Skin of body (tissue), 2 donors: Measurements from ENCODE around the gene BAIAP2L2. TPM values are rescaled to one million over a fixed set of nuclear protein-coding genes. Genes with fewer than 3 reads are reported as not detected.
"Not testable (repeated sequence)": the region's sequence is repeated elsewhere in the genome, so short reads cannot be mapped to it uniquely, and the experiment has no call there.

ENCODE experiments used
- DNase-seq: peaks from one replicate; lab custom pipeline; 2025; lab: John Stamatoyannopoulos, UW
- total RNA-seq: library from RNA; depleted of rRNA; stranded (reverse); fragments of >200 nt; gene quantifications from one replicate; pipeline ENCODE4 v1.2.3, GENCODE V29; 2014

Gene BAIAP2L2, protein sequence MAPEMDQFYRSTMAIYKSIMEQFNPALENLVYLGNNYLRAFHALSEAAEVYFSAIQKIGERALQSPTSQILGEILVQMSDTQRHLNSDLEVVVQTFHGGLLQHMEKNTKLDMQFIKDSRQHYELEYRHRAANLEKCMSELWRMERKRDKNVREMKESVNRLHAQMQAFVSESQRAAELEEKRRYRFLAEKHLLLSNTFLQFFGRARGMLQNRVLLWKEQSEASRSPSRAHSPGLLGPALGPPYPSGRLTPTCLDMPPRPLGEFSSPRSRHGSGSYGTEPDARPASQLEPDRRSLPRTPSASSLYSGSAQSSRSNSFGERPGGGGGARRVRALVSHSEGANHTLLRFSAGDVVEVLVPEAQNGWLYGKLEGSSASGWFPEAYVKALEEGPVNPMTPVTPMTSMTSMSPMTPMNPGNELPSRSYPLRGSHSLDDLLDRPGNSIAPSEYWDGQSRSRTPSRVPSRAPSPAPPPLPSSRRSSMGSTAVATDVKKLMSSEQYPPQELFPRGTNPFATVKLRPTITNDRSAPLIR
- total RNA-seq: 0.59 TPM

DNA sequence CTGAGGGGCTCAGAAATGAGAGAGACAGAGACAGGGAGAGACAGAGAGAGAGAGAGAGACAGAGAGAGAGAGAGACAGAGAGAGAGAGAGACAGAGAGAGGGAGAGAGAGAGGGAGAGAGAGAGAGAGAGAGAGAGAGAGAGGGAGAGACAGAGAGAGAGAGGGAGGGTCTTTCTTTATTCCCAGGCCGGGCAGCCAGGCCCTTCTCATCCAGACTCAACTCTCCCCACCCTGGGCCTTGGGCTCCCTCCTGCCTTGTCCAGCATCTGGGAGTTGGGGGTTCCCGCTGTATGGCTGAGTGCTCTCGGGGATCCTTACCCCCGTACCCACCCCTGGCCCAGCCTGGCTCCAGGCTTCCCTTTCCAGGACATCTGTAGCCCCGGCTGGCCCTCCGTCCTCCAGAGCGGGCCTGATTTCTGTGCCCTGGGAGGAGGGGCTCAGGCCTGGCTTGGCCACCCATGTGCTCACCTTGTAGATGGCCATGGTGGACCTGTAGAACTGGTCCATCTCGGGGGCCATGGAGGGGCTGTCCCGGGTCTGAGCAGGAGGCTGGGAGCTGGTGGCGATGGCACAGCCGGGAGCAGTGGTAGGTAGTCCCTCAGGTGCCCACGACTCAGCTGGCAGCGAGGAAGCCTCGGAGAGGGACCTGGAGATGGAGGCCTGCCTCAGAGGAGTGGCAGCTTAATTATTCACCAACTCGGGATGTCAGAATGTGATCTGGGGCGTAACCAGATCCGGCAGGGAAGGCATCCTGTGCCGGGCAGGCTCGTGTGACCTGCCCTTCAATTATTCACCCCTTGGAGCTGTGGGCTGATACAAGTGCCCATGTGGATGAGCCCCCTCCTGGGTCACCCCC is at the start of gene BAIAP2L2:
Gene BAIAP2L2 (minus strand): TSS at position 677 of the 855 bp plus-strand sequence. CDS start 159 bp downstream, at position 518.
- DNase-seq: no peak

DNA sequence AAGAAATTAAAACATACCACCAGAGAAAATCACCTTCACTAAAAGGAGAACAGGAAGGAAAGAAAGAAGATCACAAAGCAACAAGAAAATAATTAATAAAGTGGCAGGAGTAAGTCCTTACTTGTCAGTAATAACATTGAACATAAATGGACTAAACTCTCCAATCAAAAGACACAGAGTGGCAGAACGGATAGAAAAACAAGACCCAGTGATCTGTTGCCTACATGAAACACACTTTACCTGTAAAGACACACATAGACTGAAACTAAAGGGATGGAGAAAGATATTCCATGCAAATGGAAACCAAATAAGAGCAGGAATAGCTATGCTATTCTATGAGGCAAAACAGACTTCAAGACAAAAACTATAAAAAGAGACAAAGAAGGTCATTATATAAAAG is 45.2 kb upstream of the BAIAP2L2 start:
- DNase-seq: no peak

DNA sequence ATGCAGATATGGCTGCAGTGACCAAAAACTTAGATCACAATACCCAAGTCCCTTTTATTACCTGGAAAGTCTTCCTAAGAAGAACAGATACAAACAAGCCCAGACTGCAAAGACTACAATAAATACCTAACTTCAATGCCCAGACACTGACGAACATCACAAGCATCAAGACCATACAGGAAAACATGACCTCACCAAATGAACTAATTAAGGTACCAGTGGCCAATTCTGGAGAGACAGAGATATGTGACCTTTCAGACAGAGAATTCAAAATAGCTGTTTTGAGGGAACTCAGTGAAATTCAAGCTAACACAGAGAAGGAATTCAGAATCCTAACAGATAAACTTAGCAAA is 44.1 kb upstream of the BAIAP2L2 start:
- DNase-seq: not testable (repeated sequence)

DNA sequence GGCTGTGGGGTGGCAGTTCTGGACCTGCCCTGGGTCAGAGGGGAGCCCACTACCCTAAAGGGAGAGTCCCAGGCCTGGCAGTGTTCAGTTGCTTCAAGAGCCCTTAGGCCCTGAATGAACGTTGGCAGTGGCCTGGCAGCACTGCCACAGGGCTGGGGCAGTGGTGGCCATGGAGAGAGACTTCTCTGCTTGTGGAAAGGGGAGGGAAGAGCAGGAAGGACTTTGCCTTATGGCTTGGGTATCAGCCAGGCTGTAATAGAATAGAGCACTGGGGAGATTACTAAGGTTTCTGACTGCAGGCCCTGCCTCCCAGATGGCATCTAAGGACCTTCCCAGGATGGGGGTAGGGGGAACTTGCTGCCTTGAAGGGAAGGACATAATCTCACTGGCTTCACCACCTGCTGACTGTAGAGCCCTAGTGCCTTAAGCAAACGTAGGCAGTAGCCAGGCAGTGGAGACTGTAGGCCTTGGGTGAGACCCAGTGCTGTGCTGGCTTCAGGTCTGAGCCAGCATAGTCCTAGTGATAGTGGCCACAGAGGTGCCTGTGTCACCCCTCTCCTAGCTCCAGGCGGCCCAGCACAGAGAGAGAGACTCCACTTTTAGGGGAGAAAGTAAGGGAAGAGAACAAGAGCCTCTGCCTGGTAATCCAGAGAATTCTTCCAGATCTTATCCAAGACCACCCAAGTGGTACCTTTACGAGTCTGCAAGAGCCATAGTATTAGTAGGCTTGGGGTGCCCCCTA is 43.5 kb upstream of the BAIAP2L2 start:
- DNase-seq: no peak

DNA sequence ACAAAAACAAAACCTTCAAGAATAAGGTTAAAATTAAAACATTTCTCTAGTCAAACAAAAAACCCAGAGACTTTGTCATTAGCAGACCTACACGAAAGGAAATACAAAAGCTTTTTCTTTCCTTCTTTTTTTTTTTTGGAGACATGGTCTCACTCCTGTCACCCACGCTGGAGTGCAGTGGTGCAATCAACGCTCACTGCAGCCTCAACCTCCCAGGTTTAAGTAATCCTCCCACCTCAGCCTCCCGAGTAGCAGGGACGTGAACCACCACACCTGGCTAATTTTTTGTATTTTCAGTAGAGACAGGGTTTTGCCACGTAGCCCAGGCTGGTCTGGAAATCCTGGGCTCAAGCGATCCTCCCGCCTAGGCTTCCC is 40.6 kb upstream of the BAIAP2L2 start:
- DNase-seq: no peak

DNA sequence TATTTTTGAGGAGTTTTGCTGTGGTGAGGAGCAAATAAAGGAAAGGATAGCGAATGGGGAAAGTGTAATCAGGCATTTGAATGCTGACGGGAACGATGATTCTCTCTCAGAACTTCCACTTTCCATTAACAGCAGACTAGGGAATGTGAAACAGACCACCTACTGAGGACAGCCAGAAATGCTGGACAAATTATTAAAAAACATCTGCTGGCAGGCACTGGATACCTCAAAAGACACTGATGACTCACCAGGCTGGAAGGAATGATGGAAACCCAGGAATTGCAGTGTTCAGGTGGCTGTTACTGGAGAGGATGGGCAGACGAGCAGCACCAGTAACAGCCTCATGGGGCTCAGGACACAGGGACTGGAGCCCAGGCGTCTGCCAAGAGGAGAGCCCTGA is 37.8 kb upstream of the BAIAP2L2 start:
- DNase-seq: no peak

DNA sequence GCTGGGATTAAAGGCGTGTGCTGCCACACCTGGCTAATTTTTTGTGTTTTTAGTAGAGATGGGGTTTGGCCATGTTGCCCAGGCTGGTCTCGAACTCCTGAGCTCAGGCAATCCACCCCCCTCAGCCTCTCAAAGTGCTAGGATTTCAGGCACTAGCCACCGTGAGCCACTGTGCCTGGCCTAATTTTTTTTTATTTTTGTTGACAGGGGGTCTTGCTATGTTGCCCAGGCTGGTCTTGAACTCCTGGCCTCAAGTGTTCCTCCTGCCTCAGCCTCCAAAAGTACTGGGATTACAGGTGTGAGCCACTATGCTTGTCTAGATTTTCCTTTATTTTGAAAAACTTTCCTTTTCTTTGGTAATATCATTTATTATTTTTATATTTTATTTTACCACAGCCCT is 35.7 kb upstream of the BAIAP2L2 start:
- not testable (repeated sequence) for DNase-seq

DNA sequence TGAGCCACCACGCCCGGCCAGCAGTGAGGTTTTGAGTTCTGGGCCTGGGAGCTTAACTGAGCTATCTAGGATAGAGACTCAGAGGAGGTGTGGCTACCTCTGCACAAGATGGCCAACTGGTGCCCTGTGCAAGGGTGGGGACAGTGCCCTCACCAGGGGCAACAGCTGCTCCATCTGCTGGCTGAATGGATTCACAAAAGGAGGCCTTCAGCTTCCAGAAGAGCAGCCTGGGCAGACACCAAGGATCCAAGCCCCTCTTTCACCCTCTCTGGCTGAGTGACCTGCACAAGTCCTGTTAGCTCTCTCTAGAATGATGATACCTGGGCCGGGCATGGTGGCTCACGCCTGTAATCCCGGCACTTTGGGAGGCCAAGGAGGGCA is 33.5 kb upstream of the BAIAP2L2 start:
- DNase-seq: no peak

GRCh38 chr22:38142606-38143005 is 32.1 kb upstream of the BAIAP2L2 start:
- DNase-seq: no peak

GRCh38 chr22:38141217-38141973 is 30.9 kb upstream of the BAIAP2L2 start:
- no peak for DNase-seq

DNA sequence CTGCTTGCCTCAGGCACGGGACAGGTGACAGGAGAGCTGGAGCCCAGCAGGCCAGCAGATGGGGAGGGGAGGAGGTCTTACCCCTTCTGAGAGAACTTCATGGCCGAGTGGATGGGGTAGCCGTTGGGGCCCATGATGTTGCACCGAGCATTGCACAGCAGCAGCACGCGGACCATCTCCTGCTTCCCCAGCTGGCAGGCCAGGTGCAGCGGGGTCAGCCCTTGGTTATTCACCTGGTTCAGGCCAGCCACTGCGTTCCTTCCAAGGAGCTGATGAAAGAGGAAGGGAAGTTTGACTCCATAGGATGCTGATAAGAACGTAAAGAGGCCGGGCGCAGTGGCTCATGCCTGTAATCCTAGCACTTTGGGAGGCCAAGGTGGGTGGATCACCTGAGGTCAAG is 29.4 kb upstream of the BAIAP2L2 start:
- no peak for DNase-seq

DNA sequence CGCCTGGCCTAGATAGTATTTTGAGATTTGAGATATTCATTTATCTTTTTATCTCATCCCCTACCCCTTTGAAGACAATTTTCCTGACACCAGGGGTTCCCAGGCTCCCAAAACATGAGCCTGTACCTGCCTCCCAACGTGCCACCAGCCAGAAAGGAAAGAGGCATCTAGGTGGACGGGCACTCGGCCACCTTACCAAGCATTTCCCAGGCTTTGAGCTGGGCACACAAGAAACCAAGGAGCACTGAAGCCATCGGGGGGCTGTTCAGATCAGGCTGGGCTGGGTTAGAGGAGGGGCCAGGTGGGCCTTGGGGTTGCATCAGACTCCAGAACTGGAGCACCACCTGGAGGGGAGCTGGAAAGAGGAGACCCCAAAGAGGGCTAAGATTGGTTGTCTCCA is 28.5 kb upstream of the BAIAP2L2 start:
- DNase-seq: no peak

- no peak for DNase-seq
Observed at GRCh38 chr22:38137876-38138687, 27.6 kb upstream of the BAIAP2L2 start.

DNA sequence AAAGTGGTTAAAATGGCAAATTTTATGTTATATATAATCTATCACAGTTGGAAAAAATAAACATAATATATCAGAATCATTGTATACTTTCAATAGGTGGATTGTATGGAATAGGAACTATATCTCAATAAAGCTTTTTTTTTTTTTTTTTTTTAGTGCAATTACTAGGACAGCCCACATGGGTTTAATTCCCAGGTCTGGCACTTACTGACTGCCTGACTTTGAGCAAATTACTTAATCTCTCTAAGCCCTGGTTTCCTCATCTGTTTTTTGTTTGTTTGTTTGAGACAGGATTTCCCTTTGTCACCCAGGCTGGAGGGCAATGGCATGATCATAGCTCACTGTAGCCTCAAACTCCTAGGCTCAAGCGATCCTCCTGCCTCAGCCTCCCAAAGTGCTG is 26.1 kb upstream of the BAIAP2L2 start:
- no peak for DNase-seq

DNA sequence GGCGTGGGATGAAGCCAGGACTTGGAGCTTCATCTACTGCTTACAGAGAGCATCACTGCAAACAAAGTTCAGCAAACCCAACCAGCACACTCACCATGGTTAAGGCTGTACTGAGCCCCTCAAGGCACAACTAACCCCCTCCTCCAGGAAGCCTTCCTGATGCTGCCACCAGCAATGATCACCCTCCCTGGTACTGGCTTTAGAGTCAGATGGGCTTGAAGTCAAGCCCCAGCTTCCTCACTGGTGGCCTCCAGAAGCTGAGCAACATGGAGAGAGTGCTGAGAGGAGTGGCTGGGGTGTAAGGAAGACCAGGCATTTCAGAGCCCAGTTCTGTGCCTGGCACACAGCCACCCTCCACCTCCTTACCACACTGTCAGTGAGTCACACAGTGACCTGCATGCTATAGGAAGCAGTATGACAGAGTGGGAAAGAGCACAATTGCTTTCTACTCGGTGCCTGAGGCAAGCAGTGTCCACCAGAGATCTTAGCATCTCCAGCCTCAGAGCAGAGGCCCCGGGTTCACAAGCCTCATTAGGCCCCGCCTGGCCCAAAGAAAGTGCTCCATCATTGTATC is 24.7 kb upstream of the BAIAP2L2 start:
- no peak for DNase-seq

GRCh38 chr22:38133331-38133730 is 22.8 kb upstream of the BAIAP2L2 start:
- no peak for DNase-seq

DNA sequence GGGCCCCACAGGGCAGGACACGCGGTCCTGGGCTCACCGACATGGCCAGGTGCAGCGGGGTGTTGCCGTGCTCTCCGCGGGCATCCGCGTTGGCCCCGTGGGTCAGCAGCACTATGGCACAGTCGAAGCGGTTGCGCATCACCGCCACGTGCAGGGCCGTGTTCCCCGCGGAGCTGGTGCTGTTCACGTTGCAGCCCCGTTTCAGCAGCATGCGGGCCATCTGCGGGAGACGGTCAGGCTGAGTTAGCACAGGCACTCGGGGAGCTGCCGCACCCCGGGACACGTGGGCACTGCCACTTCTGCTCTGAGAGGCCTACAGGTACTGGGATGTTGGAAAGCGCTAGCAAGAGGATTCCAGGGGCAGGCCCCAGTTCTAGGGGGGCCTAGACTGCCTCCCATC is 22.3 kb upstream of the BAIAP2L2 start:
- DNase-seq: no peak

DNA sequence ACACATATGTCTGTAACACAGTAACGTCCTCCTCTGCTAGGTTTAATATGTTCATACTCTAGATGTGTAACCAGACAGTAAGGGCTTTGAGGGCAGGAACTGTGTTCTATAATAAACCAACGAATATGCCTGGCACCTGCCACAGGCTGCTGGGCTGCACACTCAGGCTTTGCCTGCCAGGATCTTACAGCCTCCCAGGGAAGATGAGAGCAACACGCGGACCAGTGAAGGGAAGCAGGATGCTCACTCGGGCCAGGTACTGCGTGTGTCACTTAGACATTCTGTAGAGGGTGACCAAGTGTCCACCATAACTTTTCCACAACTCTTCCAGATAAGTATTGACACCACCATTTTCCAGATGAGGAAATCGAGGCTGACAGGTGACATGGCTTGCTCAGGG is 21.7 kb upstream of the BAIAP2L2 start:
- DNase-seq: no peak

GRCh38 chr22:38131399-38131798 is 20.9 kb upstream of the BAIAP2L2 start:
- DNase-seq: no peak

GRCh38 chr22:38129856-38130255 is 19.4 kb upstream of the BAIAP2L2 start:
- DNase-seq: no peak
